Brain microvascular endothelial cell (primary cell): ENCODE measurements around the gene CAMK2D.

ENCODE experiments used
- DNase-seq: peaks from one replicate; pipeline ENCODE4 v3.0.0-alpha.2; 2020
- H3K27ac ChIP-seq: fragments of 250-450 bp; sonication (Bioruptor Pico); 2 replicates; pipeline ENCODE4 v1.5.1; 2020; ENCODE audit warnings: mild to moderate bottlenecking, moderate library complexity
- H3K27me3 ChIP-seq: fragments of 250-450 bp; sonication (Bioruptor Pico); replicated peaks from 2 replicates; pipeline ENCODE4 v1.5.1; 2020; ENCODE audit warnings: mild to moderate bottlenecking
- H3K36me3 ChIP-seq: fragments of 250-450 bp; sonication (Bioruptor Pico); replicated peaks from 2 replicates; pipeline ENCODE4 v1.5.1; 2020; ENCODE audit warnings: mild to moderate bottlenecking
- H3K4me3 ChIP-seq: 2 replicates; pipeline ENCODE4 v1.5.1; 2011; ENCODE audit warnings: low read depth, mild to moderate bottlenecking, control low read depth, low read length, moderate library complexity
- CTCF ChIP-seq: IDR thresholded peaks from 2 replicates; pipeline ENCODE4 v1.5.1; 2011; ENCODE audit warnings: low read depth, mild to moderate bottlenecking, moderate library complexity, low read length, control low read depth, inconsistent platforms; ENCODE audit errors: missing control alignments
- in situ Hi-C: cut with HindIII; loops from 2 replicates; pipeline ENCODE4 v1.10.0; 2017; ENCODE audit warnings: low sequenced_read_pairs, low pct_ligation_motif_present

Gene CAMK2D

GRCh38 chr4:113674733-113675132 lies 86.8 kb downstream of the CAMK2D start:
- DNase-seq, result no peak
- H3K36me3 ChIP-seq, result no peaks in the 10 kb centered on the region
- H3K4me3 ChIP-seq, result no peak overlapping the region
- no peak overlapping the region for H3K27ac ChIP-seq
- H3K27me3 ChIP-seq, result no peaks in the 10 kb centered on the region
- no peak for TF ChIP-seq CTCF
- in situ Hi-C loops, result no loop called here

GRCh38 chr4:113674251-113674650 lies 87.3 kb downstream of the CAMK2D start:
- no peak overlapping the region for H3K27ac ChIP-seq
- in situ Hi-C loops, result no loop called here
- no peak for DNase-seq
- no peaks in the 10 kb centered on the region for H3K36me3 ChIP-seq
- no peak overlapping the region for H3K4me3 ChIP-seq
- no peaks in the 10 kb centered on the region for H3K27me3 ChIP-seq
- TF ChIP-seq CTCF, result no peak

- in situ Hi-C loops, result no loop called here
- Histone ChIP-seq H3K36me3 (no peaks in the 10 kb centered on the region), H3K27ac (no peak overlapping the region), H3K4me3 (no peak overlapping the region), H3K27me3 (no peaks in the 10 kb centered on the region)
- no peak for DNase-seq
- TF ChIP-seq CTCF, result no peak
These were observed 88.1 kb downstream of the CAMK2D start for GRCh38 chr4:113673450-113673849.

GRCh38 chr4:113666386-113667114 lies 95.0 kb downstream of the CAMK2D start:
- TF ChIP-seq CTCF, result no peak
- Histone ChIP-seq H3K4me3 (no peak overlapping the region), H3K27me3 (no peaks in the 10 kb centered on the region), H3K27ac (no peak overlapping the region), H3K36me3 (no peaks in the 10 kb centered on the region)
- in situ Hi-C loops, result no loop called here
- DNase-seq, result no peak

- TF ChIP-seq CTCF, result no peak
- H3K27ac ChIP-seq, result no peak overlapping the region
- no peaks in the 10 kb centered on the region for H3K27me3 ChIP-seq
- in situ Hi-C loops, result no loop called here
- H3K36me3 ChIP-seq, result no peaks in the 10 kb centered on the region
- no peak for DNase-seq
- no peak overlapping the region for H3K4me3 ChIP-seq
These were observed 96.5 kb downstream of the CAMK2D start for GRCh38 chr4:113665036-113665435.

- no peak for DNase-seq
- Histone ChIP-seq H3K4me3 (no peak overlapping the region), H3K27me3 (no peaks in the 10 kb centered on the region), H3K36me3 (no peaks in the 10 kb centered on the region), H3K27ac (no peak overlapping the region)
- in situ Hi-C loops, result no loop called here
- no peak for TF ChIP-seq CTCF
These were observed 99.0 kb downstream of the CAMK2D start for GRCh38 chr4:113662581-113662980.
